ENCODE data around the gene MYH11. TPM values are rescaled to one million over a fixed set of nuclear protein-coding genes. Genes with fewer than 3 reads are reported as not detected.

The MYH11 gene
- total and polyA plus RNA-seq, 2 experiments from 2014 or later, result 1.6 to 5.9 TPM

- H3K4me3 ChIP-seq, result no peak overlapping the region
- ATAC-seq (no peak), DNase-seq (ENCODE audit: low spot score) (no peak)
- H4K20me1 ChIP-seq (replicated peaks; ENCODE audit: insufficient read depth), result peaks cover 8% of the 10 kb centered on the region; the same call in 1 of the 2 replicates
- Mint-ChIP-seq H3K4me3 (peak overlapping the region; percentile 7; the same call in 1 of the 3 replicates), H3K4me1 (peaks cover 11% of the 10 kb centered on the region), H3K36me3 (ENCODE audit: low read depth) (peaks cover 24% of the 10 kb centered on the region), H3K27me3 (ENCODE audit: insufficient read depth, low read depth, poor library complexity) (peaks cover 4% of the 10 kb centered on the region), H3K9me3 (no peaks in the 10 kb centered on the region), H3K27ac (no peak overlapping the region)
- TF ChIP-seq ZNF114 (CRISPR knock-in tag; IDR thresholded peaks at IDR 0.05), result no peak
- no peak for TF ChIP-seq ZNF462 (CRISPR knock-in tag; IDR thresholded peaks at IDR 0.05)
- TF ChIP-seq EZH2phosphoT487 (IDR thresholded peaks at IDR 0.05; ENCODE audit: unreplicated experiment), result no peak
- no peak for TF ChIP-seq NANOG (IDR thresholded peaks at IDR 0.05; ENCODE audit: borderline replicate concordance)
- TF ChIP-seq, protein P1, sequence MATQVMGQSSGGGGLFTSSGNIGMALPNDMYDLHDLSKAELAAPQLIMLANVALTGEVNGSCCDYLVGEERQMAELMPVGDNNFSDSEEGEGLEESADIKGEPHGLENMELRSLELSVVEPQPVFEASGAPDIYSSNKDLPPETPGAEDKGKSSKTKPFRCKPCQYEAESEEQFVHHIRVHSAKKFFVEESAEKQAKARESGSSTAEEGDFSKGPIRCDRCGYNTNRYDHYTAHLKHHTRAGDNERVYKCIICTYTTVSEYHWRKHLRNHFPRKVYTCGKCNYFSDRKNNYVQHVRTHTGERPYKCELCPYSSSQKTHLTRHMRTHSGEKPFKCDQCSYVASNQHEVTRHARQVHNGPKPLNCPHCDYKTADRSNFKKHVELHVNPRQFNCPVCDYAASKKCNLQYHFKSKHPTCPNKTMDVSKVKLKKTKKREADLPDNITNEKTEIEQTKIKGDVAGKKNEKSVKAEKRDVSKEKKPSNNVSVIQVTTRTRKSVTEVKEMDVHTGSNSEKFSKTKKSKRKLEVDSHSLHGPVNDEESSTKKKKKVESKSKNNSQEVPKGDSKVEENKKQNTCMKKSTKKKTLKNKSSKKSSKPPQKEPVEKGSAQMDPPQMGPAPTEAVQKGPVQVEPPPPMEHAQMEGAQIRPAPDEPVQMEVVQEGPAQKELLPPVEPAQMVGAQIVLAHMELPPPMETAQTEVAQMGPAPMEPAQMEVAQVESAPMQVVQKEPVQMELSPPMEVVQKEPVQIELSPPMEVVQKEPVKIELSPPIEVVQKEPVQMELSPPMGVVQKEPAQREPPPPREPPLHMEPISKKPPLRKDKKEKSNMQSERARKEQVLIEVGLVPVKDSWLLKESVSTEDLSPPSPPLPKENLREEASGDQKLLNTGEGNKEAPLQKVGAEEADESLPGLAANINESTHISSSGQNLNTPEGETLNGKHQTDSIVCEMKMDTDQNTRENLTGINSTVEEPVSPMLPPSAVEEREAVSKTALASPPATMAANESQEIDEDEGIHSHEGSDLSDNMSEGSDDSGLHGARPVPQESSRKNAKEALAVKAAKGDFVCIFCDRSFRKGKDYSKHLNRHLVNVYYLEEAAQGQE (IDR thresholded peaks at IDR 0.05; ENCODE audit: unreplicated experiment), result no peak
- TF ChIP-seq CTCF (conservative IDR thresholded peaks at IDR 0.05; ENCODE audit: low read depth in 2 of 2), result no peak
- no peak for TF ChIP-seq STAT1 (IDR thresholded peaks at IDR 0.05; ENCODE audit: unreplicated experiment)
- TF ChIP-seq POLR2AphosphoS5 (IDR thresholded peaks at IDR 0.05; ENCODE audit: low read depth), result no peak
- TF ChIP-seq EZH2 (IDR thresholded peaks at IDR 0.05; ENCODE audit: low read depth, unreplicated experiment), result no peak
- no peak for TF ChIP-seq JUNB (IDR thresholded peaks at IDR 0.05; ENCODE audit: unreplicated experiment)
- no peak for TF ChIP-seq ZNF331 (CRISPR knock-in tag; IDR thresholded peaks at IDR 0.05; ENCODE audit: low read depth)
- TF ChIP-seq ETS1 (IDR thresholded peaks at IDR 0.05), result no peak
- TF ChIP-seq CREB1 (CRISPR knock-in tag; IDR thresholded peaks at IDR 0.05; ENCODE audit: low read depth), result no peak
- peaks cover 5% of the 10 kb centered on the region; the same call in 1 of the 2 replicates for H3F3A ChIP-seq (replicated peaks; ENCODE audit: low read depth)
- no peak overlapping the region for H2AFZ ChIP-seq
- H3K79me2 ChIP-seq (replicated peaks; ENCODE audit: insufficient read depth), result peaks cover 47% of the 10 kb centered on the region
- H3K9me2 ChIP-seq (ENCODE audit: insufficient read depth), result no peaks in the 10 kb centered on the region
- H3K4me2 ChIP-seq, result no peak overlapping the region
- no peaks in the 10 kb centered on the region for H3K27me3 ChIP-seq (ENCODE audit: insufficient read depth)
- no peaks in the 10 kb centered on the region for H3K36me3 ChIP-seq (ENCODE audit: insufficient read depth)
- H3K4me1 ChIP-seq (ENCODE audit: insufficient read depth), result peaks cover 5% of the 10 kb centered on the region; the same call in 1 of the 2 replicates
- H3K27ac ChIP-seq (ENCODE audit: low read depth), result no peak overlapping the region
Observed at GRCh38 chr16:15886078-15886477, 29.2 kb upstream of the MYH11 start.
